SU-DHL-6 (cell line): Measurements from ENCODE around the gene CST6.

Experiments
- H2AFZ ChIP-seq: fragments of 200-600 bp; sonication (generic); 2 replicates; pipeline ENCODE4 v1.6.1; 2014; ENCODE audit warnings: low read depth, mild to moderate bottlenecking, moderate library complexity, mixed read lengths, antibody characterized with exemption, low read length; ENCODE audit not compliant: severe bottlenecking
- H3F3A ChIP-seq: fragments of 200-600 bp; shearing (Covaris generic); 2 replicates; pipeline ENCODE4 v1.6.0; 2016; ENCODE audit warnings: antibody characterized with exemption, mild to moderate bottlenecking; ENCODE audit not compliant: insufficient read depth
- H3K27ac ChIP-seq: fragments of 200-600 bp; sonication (generic); 2 replicates; pipeline ENCODE4 v1.5.1; 2016; ENCODE audit warnings: low read depth, mild to moderate bottlenecking, low read length, moderate library complexity, mixed read lengths
- H3K27me3 ChIP-seq: fragments of 200-600 bp; sonication (generic), shearing (Covaris generic); 2 replicates; pipeline ENCODE4 v1.6.0; 2014; ENCODE audit warnings: mild to moderate bottlenecking, low read length
- H3K36me3 ChIP-seq: fragments of 200-600 bp; sonication (generic); 2 replicates; pipeline ENCODE4 v1.6.1; 2014; ENCODE audit warnings: mild to moderate bottlenecking, low read length, mixed read lengths
- H3K4me2 ChIP-seq: fragments of 300-600, 200-600 bp; shearing (Covaris generic), sonication (generic); 2 replicates; pipeline ENCODE4 v1.6.0; 2014; ENCODE audit warnings: low read length, low read depth, mild to moderate bottlenecking; ENCODE audit not compliant: poor library complexity, severe bottlenecking
- H3K4me3 ChIP-seq: fragments of 200-600 bp; sonication (generic); 2 replicates; pipeline ENCODE4 v1.5.1; 2014; ENCODE audit warnings: antibody characterized with exemption, low read length, mild to moderate bottlenecking, mixed read lengths; ENCODE audit not compliant: insufficient read depth, poor library complexity, severe bottlenecking
- H3K79me2 ChIP-seq: fragments of 200-600 bp; sonication (generic); 2 replicates; pipeline ENCODE4 v1.6.1; 2014; ENCODE audit warnings: mild to moderate bottlenecking, low read length, moderate library complexity; ENCODE audit not compliant: insufficient read depth
- H3K9ac ChIP-seq: fragments of 200-600 bp; sonication (generic); 2 replicates; pipeline ENCODE4 v1.7.0; 2014; ENCODE audit warnings: mild to moderate bottlenecking, low read length
- H3K9me2 ChIP-seq: fragments of 200-600 bp; sonication (generic); replicated peaks from 2 replicates; pipeline ENCODE4 v1.6.1; 2014; ENCODE audit warnings: low read length; ENCODE audit not compliant: insufficient read depth
- H3K9me3 ChIP-seq: fragments of 200-600 bp; sonication (generic); 2 replicates; pipeline ENCODE4 v1.6.1; 2014; ENCODE audit warnings: low read length, mixed read lengths; ENCODE audit not compliant: insufficient read depth
- H4K20me1 ChIP-seq: fragments of 200-600 bp; sonication (generic); 2 replicates; pipeline ENCODE4 v1.6.1; 2014; ENCODE audit warnings: low read depth, mild to moderate bottlenecking, antibody characterized with exemption, low read length, moderate library complexity, mixed read lengths
- CTCF ChIP-seq: fragments of 200-600 bp; sonication (generic); IDR thresholded peaks from one replicate; pipeline ENCODE4 v1.5.1; 2017; ENCODE audit warnings: antibody characterized with exemption, mild to moderate bottlenecking, low read length, moderate library complexity; ENCODE audit not compliant: insufficient read depth, poor library complexity, severe bottlenecking
- EZH2phosphoT487 ChIP-seq: fragments of 200-600 bp; sonication (generic), shearing (Covaris generic); conservative IDR thresholded peaks from 2 replicates; pipeline ENCODE4 v1.6.1; 2018; ENCODE audit warnings: mild to moderate bottlenecking, antibody characterized with exemption, low read length, moderate library complexity, mixed read lengths

The CST6 gene

DNA sequence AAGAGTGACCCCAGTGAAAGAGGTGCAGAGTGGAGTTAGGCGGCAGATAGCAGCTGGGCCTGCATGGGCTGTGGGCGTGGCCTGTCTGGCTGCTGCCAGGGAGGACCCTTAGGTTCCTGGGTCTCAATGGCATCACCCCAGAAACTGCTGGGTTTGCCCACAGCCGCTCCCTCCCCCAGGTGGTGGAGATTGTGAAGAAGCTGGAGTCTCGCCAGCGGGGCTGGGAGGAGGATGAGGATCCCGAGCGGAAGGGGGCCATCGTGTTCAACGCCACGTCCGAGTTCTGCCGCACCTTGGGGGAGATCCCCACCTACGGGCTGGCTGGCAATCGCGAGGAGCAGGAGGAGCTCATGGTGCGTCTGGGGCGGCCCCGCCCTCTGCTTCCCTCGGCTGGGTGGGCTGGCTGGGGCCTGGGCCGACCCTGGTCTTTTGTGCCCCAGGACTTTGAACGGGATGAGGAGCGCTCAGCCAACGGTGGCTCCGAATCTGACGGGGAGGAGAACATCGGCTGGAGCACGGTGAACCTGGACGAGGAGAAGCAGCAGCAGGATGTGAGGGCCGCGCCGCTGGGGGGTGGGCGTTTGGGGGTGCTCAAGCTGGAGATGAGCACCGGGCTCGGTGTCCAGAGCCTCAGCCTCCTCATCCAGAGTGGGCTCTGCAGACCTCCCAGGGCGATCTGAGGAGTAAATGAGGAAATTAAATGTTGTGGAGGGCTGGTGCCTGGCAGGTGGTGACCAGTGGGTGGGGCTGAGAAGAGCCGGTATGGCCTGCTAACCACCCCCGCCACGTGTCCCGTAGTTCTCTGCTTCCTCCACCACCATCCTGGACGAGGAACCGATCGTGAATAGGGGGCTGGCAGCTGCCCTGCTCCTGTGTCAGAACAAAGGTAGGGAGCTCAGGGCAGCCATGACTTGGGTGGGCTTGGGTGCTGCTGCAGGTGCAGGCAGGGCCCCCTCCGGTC lies 35.3 kb upstream of the CST6 start:
- no peaks in the 10 kb centered on the region for H3K79me2 ChIP-seq
- H3F3A ChIP-seq, result peaks cover 5% of the 10 kb centered on the region; the same call in 1 of the 2 replicates
- no peaks in the 10 kb centered on the region for H3K27me3 ChIP-seq
- H3K27ac ChIP-seq, result no peak overlapping the region
- no peaks in the 10 kb centered on the region for H3K36me3 ChIP-seq
- no peaks in the 10 kb centered on the region for H3K9me2 ChIP-seq
- no peaks in the 10 kb centered on the region; the same call in 1 of the 2 replicates for H4K20me1 ChIP-seq
- no peak overlapping the region for H3K4me3 ChIP-seq
- TF ChIP-seq CTCF (no peak), EZH2phosphoT487 (no peak)
- no peak overlapping the region for H3K4me2 ChIP-seq
- no peak overlapping the region for H2AFZ ChIP-seq
- no peak overlapping the region for H3K9ac ChIP-seq
- H3K9me3 ChIP-seq, result no peaks in the 10 kb centered on the region

- H3K36me3 ChIP-seq, result no peaks in the 10 kb centered on the region
- no peaks in the 10 kb centered on the region; the same call in 1 of the 2 replicates for H4K20me1 ChIP-seq
- H3K9me2 ChIP-seq, result no peaks in the 10 kb centered on the region
- no peak overlapping the region for H3K4me2 ChIP-seq
- no peaks in the 10 kb centered on the region for H3K27me3 ChIP-seq
- H3K27ac ChIP-seq, result no peak overlapping the region
- H2AFZ ChIP-seq, result no peak overlapping the region
- H3F3A ChIP-seq, result no peaks in the 10 kb centered on the region
- TF ChIP-seq EZH2phosphoT487 (no peak), CTCF (no peak)
- H3K79me2 ChIP-seq, result no peaks in the 10 kb centered on the region
- no peak overlapping the region for H3K9ac ChIP-seq
- H3K4me3 ChIP-seq, result no peak overlapping the region
- H3K9me3 ChIP-seq, result no peaks in the 10 kb centered on the region
Measured at GRCh38 chr11:65977621-65978390, 34.0 kb upstream of the CST6 start.

GRCh38 chr11:65978391-65979238 lies 33.2 kb upstream of the CST6 start:
- no peaks in the 10 kb centered on the region for H3K9me3 ChIP-seq
- H3K9ac ChIP-seq, result no peak overlapping the region
- no peak overlapping the region for H3K4me3 ChIP-seq
- no peaks in the 10 kb centered on the region; the same call in 1 of the 2 replicates for H4K20me1 ChIP-seq
- no peak overlapping the region for H3K27ac ChIP-seq
- H3K4me2 ChIP-seq, result no peak overlapping the region
- H3K27me3 ChIP-seq, result no peaks in the 10 kb centered on the region
- no peak for TF ChIP-seq EZH2phosphoT487
- TF ChIP-seq CTCF, result no peak
- H3F3A ChIP-seq, result no peaks in the 10 kb centered on the region
- no peak overlapping the region for H2AFZ ChIP-seq
- H3K79me2 ChIP-seq, result no peaks in the 10 kb centered on the region
- no peaks in the 10 kb centered on the region for H3K36me3 ChIP-seq
- no peaks in the 10 kb centered on the region for H3K9me2 ChIP-seq
